ENCODE measurements around the gene PDP2.

- no peak for TF ChIP-seq CTCF (IDR thresholded peaks at IDR 0.05; ENCODE audit: poor library complexity, severe bottlenecking)
- TF ChIP-seq POLR2AphosphoS5 (IDR thresholded peaks at IDR 0.05), result no peak
- no peak for TF ChIP-seq EP300 (conservative IDR thresholded peaks at IDR 0.05; ENCODE audit: poor library complexity, severe bottlenecking)
- TF ChIP-seq EZH2 (IDR thresholded peaks at IDR 0.05; ENCODE audit: borderline replicate concordance, insufficient read depth, low read length, poor library complexity, severe bottlenecking), result no peak
- TF ChIP-seq SMC3 (conservative IDR thresholded peaks at IDR 0.05; ENCODE audit: poor library complexity), result no peak
- TF ChIP-seq TAF1 (IDR thresholded peaks at IDR 0.05; ENCODE audit: low read depth), result no peak
- no peak for TF ChIP-seq REST (IDR thresholded peaks at IDR 0.05; ENCODE audit: borderline replicate concordance)
- TF ChIP-seq RAD21 (conservative IDR thresholded peaks at IDR 0.05), result no peak
- TF ChIP-seq MXI1 (conservative IDR thresholded peaks at IDR 0.05; ENCODE audit: poor library complexity, severe bottlenecking), result no peak
These were observed 37.5 kb upstream of the PDP2 start for GRCh38 chr16:66842765-66843164.
